ENCODE results near the gene KIF19.

GRCh38 chr17:74276541-74277009, 49.5 kb upstream of the KIF19 start:
- no peak for TF ChIP-seq CTCF (conservative IDR thresholded peaks at IDR 0.05 in 1 of 2, IDR thresholded peaks at IDR 0.05 in 1 of 2; ENCODE audit: extremely low read depth in 1 of 2, insufficient read depth in 1 of 2, low read depth in 1 of 2, low read length in 2 of 2)
- no peak for TF ChIP-seq EZH2 (IDR thresholded peaks at IDR 0.05; ENCODE audit: borderline replicate concordance, low read length)
